HG02970 (cell line): ENCODE measurements around the gene KRTAP10-2.
"Not testable (repeated sequence)": the region's sequence is repeated elsewhere in the genome, so short reads cannot be mapped to it uniquely, and the experiment has no call there.

Experiments used
- ATAC-seq: cut with Tn5 transposase; IDR thresholded peaks from one replicate; pipeline ENCODE4 v1.9.1; 2021; ENCODE audit warnings: mild to moderate bottlenecking, moderate library complexity, moderate number of reproducible peaks; ENCODE audit not compliant: unreplicated experiment, low FRiP score

The KRTAP10-2 gene

GRCh38 chr21:44503006-44503889 is 48.1 kb downstream of the KRTAP10-2 start:
- ATAC-seq, result not testable (repeated sequence)

GRCh38 chr21:44502171-44502958 is 48.9 kb downstream of the KRTAP10-2 start:
- ATAC-seq, result no peak
